ENCODE measurements around the gene PPIL4. TPM values are rescaled to one million over a fixed set of nuclear protein-coding genes. Genes with fewer than 3 reads are reported as not detected.

Gene PPIL4
- total and polyA plus RNA-seq, 2 of the 13 experiments (the other 11 are each of a cell fraction or from before 2014, with no cell fraction given): 5.5 to 46.0 TPM

DNA sequence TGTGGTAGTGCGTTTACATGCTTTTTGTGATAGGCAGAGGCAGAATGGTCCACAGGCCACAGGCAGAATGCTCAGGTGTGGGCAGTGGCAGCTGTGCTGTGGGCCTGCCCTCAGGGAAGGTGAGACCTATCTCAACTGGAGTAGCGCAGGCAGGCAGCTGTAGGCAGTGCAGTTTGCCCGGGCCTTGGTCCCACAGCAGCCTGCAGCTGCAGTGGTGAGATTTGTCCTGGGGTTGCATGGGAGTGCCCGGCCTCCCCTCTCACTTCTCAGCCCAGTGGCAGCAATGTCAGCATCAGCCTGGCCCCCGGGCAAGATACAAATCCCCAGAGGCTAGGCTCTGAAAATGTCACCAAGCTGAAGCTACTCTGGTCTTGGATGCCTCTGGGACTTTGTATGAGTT lies 6.1 kb upstream of the PPIL4 start (continued):
- TF ChIP-seq ZNF276 (CRISPR knock-in tag; IDR thresholded peaks at IDR 0.05; ENCODE audit: low read depth) (no peak), ZNF703 (CRISPR knock-in tag; IDR thresholded peaks at IDR 0.05; ENCODE audit: borderline replicate concordance) (no peak), THAP9 (CRISPR knock-in tag; IDR thresholded peaks at IDR 0.05; ENCODE audit: borderline replicate concordance) (0 out of 2 replicates have a peak, but pooled peaks have one; percentile 21), RARA (CRISPR knock-in tag; IDR thresholded peaks at IDR 0.05) (no peak), ZNF577 (CRISPR knock-in tag; IDR thresholded peaks at IDR 0.05; ENCODE audit: borderline replicate concordance, low read depth) (no peak), ELF3 (CRISPR knock-in tag; IDR thresholded peaks at IDR 0.05) (0 out of 2 replicates have a peak, but pooled peaks have one; percentile 4), MED1 (CRISPR knock-in tag; IDR thresholded peaks at IDR 0.05) (no peak), ZNF816 (CRISPR knock-in tag; IDR thresholded peaks at IDR 0.05; ENCODE audit: borderline replicate concordance) (no peak), ZSCAN31 (CRISPR knock-in tag; IDR thresholded peaks at IDR 0.05; ENCODE audit: low read depth) (0 out of 2 replicates have a peak, but pooled peaks have one; percentile 31), DR1 (CRISPR knock-in tag; IDR thresholded peaks at IDR 0.05) (no peak), KLF6 (CRISPR knock-in tag; IDR thresholded peaks at IDR 0.05) (no peak), ATM (IDR thresholded peaks at IDR 0.05; ENCODE audit: borderline replicate concordance) (no peak), SATB2 (CRISPR knock-in tag; IDR thresholded peaks at IDR 0.05) (no peak), ZNF773 (CRISPR knock-in tag; IDR thresholded peaks at IDR 0.05; ENCODE audit: borderline replicate concordance) (no peak), ZNF292 (CRISPR knock-in tag; IDR thresholded peaks at IDR 0.05; ENCODE audit: borderline replicate concordance, low read depth) (0 out of 2 replicates have a peak, but pooled peaks have one; percentile 43), ZBTB49 (CRISPR knock-in tag; IDR thresholded peaks at IDR 0.05; ENCODE audit: borderline replicate concordance) (no peak), RBFOX2 (IDR thresholded peaks at IDR 0.05; ENCODE audit: low read depth, low read length) (no peak), MXD4 (CRISPR knock-in tag; IDR thresholded peaks at IDR 0.05) (no peak), MIXL1 (CRISPR knock-in tag; IDR thresholded peaks at IDR 0.05) (no peak), ZNF7 (CRISPR knock-in tag; IDR thresholded peaks at IDR 0.05) (no peak), ZNF253 (CRISPR knock-in tag; IDR thresholded peaks at IDR 0.05; ENCODE audit: borderline replicate concordance) (no peak)
- TF ChIP-seq, protein P1, sequence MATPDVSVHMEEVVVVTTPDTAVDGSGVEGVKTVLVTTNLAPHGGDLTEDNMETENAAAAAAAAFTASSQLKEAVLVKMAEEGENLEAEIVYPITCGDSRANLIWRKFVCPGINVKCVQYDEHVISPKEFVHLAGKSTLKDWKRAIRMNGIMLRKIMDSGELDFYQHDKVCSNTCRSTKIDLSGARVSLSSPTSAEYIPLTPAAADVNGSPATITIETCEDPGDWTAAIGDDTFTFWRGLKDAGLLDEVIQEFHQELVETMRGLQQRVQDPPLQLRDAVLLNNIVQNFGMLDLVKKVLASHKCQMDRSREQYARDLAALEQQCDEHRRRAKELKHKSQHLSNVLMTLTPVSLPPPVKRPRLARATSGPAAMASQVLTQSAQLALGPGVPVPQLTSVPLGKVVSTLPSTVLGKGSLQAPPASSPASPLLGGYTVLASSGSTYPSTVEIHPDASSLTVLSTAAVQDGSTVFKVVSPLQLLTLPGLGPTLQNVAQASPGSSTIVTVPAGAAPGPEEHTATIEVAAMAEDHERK (CRISPR knock-in tag; IDR thresholded peaks at IDR 0.05; ENCODE audit: low read depth): no peak
- TF ChIP-seq, protein P2, sequence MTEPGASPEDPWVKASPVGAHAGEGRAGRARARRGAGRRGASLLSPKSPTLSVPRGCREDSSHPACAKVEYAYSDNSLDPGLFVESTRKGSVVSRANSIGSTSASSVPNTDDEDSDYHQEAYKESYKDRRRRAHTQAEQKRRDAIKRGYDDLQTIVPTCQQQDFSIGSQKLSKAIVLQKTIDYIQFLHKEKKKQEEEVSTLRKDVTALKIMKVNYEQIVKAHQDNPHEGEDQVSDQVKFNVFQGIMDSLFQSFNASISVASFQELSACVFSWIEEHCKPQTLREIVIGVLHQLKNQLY (CRISPR knock-in tag; IDR thresholded peaks at IDR 0.05): no peak
